Activated CD4-positive, CD25-positive, alpha-beta regulatory T cell treated with anti-CD3 and anti-CD28 coated beads, Interleukin-2, amount 50 U/mL, for 72 hours (primary cell): ENCODE measurements around the gene RSPRY1.
A peak's percentile ranks its signal among the peaks of the same experiment; 100 is the strongest.

Experiments
- DNase-seq: peaks from one replicate; pipeline ENCODE4 v3.0.0; 2021

Gene RSPRY1

DNA sequence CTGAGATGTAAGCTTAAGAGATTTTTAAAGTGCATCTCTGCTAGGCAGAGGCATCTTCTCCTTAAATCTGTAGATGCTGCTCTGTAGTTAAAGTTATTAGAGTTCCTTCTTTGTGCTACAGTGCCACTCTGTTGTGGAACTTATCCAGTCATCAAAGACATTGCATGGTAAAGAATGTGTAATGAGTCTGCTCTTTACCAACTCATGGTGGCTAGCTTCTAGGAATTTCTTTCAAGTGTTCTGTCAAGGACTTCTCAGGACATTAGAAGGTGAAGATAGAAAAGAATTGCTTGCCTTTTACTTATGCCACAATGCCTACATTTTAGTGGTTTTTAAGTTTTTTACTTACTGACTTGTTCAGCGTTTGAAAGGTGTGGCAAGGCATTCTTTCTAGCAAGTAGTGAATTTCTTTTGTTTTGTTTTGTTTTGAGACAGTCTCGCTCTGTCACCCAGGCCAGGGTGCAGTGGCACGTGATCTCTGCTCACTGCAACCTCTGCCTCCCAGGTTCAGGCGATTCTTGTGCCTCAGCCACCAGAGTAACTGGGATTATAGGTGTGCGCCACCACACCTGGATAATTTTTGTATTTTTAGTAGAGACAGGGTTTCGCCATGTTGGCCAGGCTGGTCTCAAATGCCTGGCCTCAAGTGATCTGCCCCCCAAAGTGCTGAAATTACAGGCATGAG is 38.7 kb downstream of the RSPRY1 start:
- no peak for DNase-seq

- no peak for DNase-seq
Measured at GRCh38 chr16:57225978-57226377, 39.8 kb downstream of the RSPRY1 start.

DNA sequence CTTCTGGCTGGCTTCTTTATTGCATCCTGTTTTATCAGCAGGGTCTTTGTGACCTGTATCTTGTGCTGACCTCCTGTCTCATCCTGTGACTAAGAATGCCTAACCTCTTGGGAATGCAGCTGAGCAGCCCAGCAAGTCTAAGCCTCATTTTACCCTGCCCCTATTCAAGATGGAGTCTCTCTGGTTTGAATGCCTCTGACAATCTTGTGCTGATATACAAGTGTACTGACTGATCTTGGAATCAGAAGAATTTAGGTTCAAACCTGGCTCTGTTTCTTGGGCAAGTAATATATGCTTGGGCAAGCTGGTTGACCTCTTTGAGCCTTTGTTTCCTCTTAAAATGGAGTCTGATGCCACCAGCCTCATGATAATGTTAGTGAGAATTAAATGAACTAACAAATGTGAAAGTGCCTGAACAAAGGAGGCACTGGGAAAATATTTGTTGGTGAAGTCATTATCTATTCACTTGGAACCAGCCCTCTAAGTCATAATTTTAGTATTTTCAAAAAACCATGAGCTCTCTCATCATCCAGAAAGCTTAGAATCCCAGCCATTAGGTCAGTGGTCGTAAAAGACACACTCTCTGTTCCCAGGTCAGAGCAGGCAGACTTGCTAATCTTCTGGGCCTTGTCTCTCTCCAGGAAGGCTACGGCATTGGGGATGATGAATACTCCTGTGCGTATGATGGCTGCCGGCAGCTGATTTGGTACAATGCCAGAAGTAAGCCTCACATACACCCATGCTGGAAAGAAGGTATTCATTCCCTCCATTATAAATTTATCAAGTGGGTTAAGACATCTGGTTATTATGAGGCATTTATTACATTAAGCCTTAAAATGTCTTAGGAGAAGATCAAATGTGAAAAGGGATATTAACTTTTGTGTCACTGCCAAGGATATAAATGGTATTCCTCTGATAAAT is 40.8 kb downstream of the RSPRY1 start:
- no peak for DNase-seq

GRCh38 chr16:57229079-57229478 is 43.0 kb downstream of the RSPRY1 start:
- DNase-seq: no peak

DNA sequence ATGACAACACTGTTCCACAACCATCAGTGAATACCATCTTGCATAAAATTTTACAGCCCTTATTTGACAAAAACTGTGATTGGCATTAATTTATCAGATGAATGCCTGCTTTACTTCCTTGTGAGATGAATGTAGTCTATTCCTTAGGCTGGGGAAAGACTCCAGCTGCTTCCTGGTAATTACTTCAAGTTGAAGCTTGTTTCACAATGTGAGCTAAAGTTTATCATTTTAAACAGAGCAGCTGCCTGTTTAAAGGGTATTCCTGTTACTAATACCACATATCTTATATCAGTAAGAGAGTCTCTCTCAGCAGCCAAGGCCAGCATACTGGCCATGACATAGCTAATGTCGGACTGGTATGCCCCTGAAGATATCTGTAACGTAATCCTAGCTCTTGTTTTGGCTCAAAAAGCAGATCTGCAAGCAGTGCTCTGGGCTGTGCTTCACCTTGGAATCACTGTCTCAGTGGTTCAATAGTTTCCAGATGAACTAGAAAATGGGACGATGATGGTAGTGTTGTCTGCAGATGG is 45.8 kb downstream of the RSPRY1 start:
- DNase-seq: no peak

- no peak for DNase-seq
Measured at GRCh38 chr16:57233944-57234706, 48.0 kb downstream of the RSPRY1 start.

DNA sequence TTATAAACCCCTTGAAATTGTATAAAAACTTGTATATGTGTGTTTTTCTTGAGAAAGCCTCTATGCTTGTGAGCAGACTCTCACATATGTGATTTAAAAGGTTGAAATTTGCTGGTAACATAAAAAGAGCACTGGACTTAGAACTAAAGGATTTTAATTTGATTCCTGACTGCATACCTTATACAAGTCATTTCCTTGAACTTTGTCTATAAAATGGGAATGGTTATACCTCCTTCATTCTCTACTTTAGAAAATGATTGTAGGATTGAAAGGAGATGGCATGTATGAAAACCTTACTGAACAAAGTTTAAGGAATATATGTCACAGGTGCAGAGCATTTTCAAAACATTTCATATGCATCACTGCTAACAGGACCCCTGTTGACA is 48.6 kb downstream of the RSPRY1 start:
- no peak for DNase-seq

- DNase-seq: no peak
Measured at GRCh38 chr16:57235128-57236021, 49.2 kb downstream of the RSPRY1 start.

DNA sequence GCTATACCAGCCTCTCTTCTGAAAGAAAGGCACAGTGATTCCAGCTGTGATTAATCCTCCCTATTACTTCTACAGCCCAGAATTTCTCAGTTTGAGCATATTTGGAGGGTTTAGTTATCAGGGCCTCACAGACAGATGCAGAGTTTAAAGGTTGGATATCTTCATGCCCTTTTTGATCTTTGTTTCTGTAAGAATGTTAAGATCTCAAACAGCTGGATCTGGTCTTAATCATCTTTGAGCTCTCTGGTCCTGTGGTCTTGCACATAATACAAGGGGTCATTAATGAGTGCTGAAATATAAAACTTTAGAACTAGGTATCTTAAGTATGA is 49.9 kb downstream of the RSPRY1 start:
- no peak for DNase-seq

- no peak for DNase-seq
Measured at GRCh38 chr16:57238682-57239081, 52.6 kb downstream of the RSPRY1 start.

DNA sequence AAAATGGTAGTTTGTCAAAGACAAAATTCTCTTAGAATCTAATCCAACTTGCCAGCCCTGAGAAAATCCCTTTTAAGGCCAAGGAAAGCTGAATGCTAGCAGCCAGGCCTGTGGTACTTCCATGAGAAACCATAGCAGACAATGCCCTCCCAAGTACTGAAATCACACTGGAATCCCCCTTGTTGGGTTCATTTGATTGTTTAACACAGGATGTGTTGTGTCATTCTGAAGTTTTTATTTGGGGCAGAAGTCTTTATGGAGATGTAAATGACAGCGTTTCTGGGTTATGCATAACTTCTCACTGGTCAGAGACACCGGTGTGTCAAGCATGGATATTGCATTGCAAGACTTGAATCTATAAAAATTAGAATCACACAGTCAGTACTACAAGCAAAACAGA is 53.0 kb downstream of the RSPRY1 start:
- no peak for DNase-seq

GRCh38 chr16:57240851-57241250 is 54.7 kb downstream of the RSPRY1 start:
- no peak for DNase-seq

- no peak for DNase-seq
Measured at GRCh38 chr16:57242650-57243049, 56.5 kb downstream of the RSPRY1 start.

- no peak for DNase-seq
Measured at GRCh38 chr16:57244463-57244766, 58.3 kb downstream of the RSPRY1 start.

DNA sequence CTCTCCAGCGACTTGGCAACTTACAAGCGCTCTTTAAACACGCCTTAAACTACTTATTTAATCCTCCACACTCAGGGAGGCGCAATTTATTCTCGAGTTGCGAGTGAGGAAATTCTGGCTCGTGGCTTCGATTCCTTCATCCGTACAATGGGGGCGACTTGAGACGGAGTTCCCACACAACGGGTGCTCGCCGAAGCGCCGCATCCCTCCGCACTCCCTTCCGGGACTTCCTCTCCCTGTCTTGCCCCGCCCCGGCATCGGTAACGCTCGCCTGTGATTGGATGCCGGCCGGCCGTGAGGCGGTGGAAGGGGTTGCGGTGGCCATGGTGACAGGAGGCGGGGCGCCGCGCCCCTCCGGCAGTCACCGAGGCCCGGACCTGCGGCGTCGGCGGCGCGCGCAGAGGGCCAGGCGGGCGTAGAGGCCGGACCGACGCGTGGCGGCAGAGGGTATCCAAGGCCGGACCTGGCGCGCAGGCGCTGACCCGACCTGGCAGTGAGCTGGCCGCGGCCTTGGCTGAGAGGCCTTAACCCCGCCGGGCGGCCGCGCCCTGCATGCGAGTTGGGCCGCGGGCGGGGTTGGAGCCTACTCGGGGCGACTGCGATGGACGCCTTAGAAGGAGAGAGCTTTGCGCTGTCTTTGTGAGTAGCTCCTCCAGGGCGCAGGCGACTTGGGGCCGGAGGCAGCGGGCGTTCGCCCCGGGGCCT is 58.8 kb downstream of the RSPRY1 start, which contains the start of gene ARL2BP:
TSS of gene ARL2BP (plus strand) at position 493 of the 705 bp plus-strand sequence. CDS start at position 602, 109 bp downstream.
- peak; percentile 97 for DNase-seq

DNA sequence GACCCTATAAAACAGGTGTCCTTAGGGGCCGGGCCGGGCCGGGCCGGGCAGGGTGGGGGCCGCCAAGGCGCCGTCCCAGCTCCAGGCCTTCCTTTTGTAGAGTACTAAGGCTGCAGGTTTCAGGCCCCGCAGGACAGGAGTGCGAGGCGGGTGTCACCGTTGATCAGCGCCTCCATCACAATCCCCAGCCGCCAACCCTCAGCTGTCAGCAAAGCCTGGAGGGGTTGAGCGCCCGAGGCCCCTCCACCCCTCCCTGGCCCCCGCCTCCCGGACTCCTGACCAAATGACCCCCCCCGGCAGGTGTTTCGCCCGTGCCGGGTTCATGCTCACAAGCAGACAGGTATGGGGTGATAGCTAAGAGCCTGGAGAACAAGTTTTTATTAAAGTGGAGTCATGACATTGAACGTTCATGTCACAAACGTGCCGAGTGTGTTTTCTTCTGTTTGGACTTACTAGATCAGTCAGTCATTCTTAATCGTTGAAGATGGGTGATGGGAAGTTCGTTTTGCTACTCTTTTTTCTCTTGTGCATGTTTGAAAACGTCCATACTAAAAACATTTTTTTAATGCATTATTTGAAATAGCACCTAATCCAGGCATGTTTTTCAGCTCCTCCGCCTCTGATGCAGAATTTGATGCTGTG is 59.5 kb downstream of the RSPRY1 start:
- DNase-seq: no peak

DNA sequence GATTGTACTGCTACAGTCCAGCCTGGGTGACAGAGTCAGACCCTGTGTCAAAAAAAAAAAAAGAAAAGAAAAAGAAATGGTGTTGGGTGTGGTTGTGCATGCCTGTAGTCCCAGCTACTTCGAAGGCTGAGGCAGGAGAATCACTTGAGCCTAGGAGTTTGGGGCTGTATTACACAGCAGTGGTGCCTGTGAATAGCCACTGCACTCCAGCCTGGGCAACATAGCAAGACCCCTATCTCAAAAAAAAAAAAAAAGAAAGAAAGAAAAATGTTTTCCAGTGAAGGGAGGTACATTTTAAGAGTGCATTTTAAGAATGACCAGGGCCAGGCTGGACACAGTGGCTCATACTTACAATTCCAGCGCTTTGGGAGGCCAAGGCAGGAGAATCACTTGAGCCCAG is 65.2 kb downstream of the RSPRY1 start:
- DNase-seq: no peak

GRCh38 chr16:57252148-57252721 is 66.1 kb downstream of the RSPRY1 start:
- DNase-seq: no peak

GRCh38 chr16:57253466-57253865 is 67.3 kb downstream of the RSPRY1 start:
- DNase-seq: no peak

- DNase-seq: peak; percentile 5
Measured at GRCh38 chr16:57255686-57256415, 69.7 kb downstream of the RSPRY1 start.
